HAP-1 (cell line): ENCODE measurements around the gene CACNA2D1.
"Not testable (repeated sequence)": the region's sequence is repeated elsewhere in the genome, so short reads cannot be mapped to it uniquely, and the experiment has no call there.

Source experiments
- DNase-seq, 2 experiments: peaks; one replicate each; pipeline ENCODE4 v3.0.0-alpha.2; 2016 to 2020; ENCODE audit warnings: low spot score in 2 of 2
- H3K27me3 ChIP-seq: fragments of 250-450 bp; sonication (Bioruptor Pico); 2 replicates; pipeline ENCODE4 v1.5.1; 2020; ENCODE audit warnings: low read depth, mild to moderate bottlenecking, moderate library complexity
- H3K36me3 ChIP-seq: fragments of 250-450 bp; sonication (Bioruptor Pico); replicated peaks from 2 replicates; pipeline ENCODE4 v1.5.1; 2020; ENCODE audit warnings: mild to moderate bottlenecking
- H3K4me1 ChIP-seq: fragments of 250-450 bp; sonication (Bioruptor Pico); 2 replicates; pipeline ENCODE4 v1.5.1; 2020; ENCODE audit warnings: mild to moderate bottlenecking
- H3K4me3 ChIP-seq: fragments of 250-450 bp; sonication (Bioruptor Pico); 2 replicates; pipeline ENCODE4 v1.5.1; 2020; ENCODE audit warnings: mild to moderate bottlenecking, moderate library complexity
- H3K9me3 ChIP-seq: fragments of 250-450 bp; sonication (Bioruptor Pico); 2 replicates; pipeline ENCODE4 v1.5.1; 2020; ENCODE audit warnings: mild to moderate bottlenecking, moderate library complexity
- in situ Hi-C: fragments of 300-500 bp; cut with MboI; formaldehyde crosslinking; loops from 3 replicates; pipeline ENCODE4 v1.14.3; 2020; ENCODE audit warnings: low sequenced_read_pairs, inconsistent platforms, mixed read lengths

The CACNA2D1 gene

DNA sequence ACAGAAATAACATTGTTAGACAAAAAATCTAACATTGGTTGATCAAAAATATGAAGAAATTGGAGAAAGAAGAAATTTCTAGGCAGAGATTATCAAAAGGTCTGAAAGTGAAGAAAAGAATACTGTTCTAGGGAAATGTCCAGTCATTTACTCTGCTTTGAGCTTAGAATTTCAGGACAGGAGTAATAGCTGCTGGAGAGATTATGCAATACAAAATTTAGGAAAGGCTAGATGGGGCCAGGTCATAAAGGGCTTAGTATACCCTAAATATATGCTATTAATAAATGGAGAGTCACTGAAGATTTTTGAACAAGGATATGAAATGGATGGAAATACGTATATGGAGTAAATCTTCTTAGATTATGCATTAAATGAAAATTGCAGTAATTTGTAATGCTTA lies 279.2 kb downstream of the CACNA2D1 start:
- H3K4me3 ChIP-seq: no peak overlapping the region
- H3K27me3 ChIP-seq: peaks cover 29% of the 10 kb centered on the region
- H3K36me3 ChIP-seq: no peaks in the 10 kb centered on the region
- H3K9me3 ChIP-seq: no peaks in the 10 kb centered on the region
- DNase-seq: no peak
- in situ Hi-C loops: no loop called here
- H3K4me1 ChIP-seq: peaks cover 9% of the 10 kb centered on the region

DNA sequence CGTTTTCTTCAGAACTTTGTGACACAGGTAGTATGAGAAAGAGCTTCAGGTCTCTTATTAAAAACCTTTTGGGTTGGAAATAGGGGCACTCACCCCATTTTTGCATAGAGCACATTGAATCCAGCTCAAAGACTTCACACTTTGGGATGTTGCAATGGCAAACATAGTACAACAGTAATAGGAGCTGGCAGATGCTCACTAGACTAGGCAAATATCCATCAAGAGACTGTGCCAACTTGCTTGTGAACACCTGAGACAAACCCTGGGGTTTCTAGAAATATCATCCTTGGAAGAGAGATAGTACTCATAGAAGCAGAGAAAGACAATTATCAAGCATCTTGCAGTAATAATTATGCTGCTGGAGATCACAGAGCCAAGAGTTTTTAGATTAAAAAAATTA lies 280.0 kb downstream of the CACNA2D1 start:
- H3K36me3 ChIP-seq: no peaks in the 10 kb centered on the region
- no peak for DNase-seq
- in situ Hi-C loops: no loop called here
- no peaks in the 10 kb centered on the region for H3K9me3 ChIP-seq
- peaks cover 33% of the 10 kb centered on the region for H3K27me3 ChIP-seq
- no peak overlapping the region for H3K4me3 ChIP-seq
- H3K4me1 ChIP-seq: peaks cover 9% of the 10 kb centered on the region

DNA sequence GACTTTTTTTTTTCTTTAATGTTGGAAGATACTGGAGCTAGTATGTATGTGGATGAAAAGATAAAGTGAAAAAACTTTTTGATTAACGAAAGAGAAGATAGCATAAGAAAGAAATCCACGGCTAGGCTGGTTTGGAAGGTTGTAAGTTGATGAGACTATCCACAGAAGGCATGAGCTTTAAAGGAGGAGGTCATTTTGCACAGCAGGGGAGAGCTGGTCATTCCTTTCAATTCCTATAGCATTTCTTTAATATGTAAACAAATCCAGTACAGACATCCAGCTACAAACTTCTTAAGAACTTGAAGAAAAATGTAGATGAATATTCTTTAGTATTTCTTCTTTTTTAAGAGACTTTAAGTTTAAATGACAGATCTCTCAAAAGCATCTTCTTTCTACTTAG lies 281.3 kb downstream of the CACNA2D1 start:
- no peak for DNase-seq
- H3K9me3 ChIP-seq: no peaks in the 10 kb centered on the region
- in situ Hi-C loops: no loop called here
- no peak overlapping the region for H3K4me3 ChIP-seq
- peaks cover 39% of the 10 kb centered on the region for H3K27me3 ChIP-seq
- peaks cover 9% of the 10 kb centered on the region for H3K4me1 ChIP-seq
- no peaks in the 10 kb centered on the region for H3K36me3 ChIP-seq

GRCh38 chr7:82158327-82158726 lies 285.2 kb downstream of the CACNA2D1 start:
- in situ Hi-C loops: no loop called here
- H3K9me3 ChIP-seq: no peaks in the 10 kb centered on the region
- no peak for DNase-seq

DNA sequence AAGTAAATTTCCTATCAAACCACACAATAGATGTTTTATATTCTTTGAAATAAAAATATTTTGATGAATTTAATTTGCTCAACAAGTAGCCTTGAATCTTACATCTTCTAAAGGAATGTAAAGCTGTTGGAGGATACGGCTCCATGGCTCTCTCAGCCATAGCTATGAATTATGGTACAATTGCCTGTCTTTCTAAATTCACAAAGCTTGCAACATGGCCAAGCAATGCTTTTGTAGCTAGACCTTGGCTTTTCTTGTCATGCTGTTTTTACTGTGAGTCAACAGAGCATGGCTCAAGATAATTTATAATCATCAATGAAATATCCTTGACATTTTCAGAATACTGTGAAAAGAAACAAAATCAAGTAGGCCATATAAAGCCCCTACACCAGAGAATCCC lies 286.7 kb downstream of the CACNA2D1 start:
- no peak for DNase-seq
- Histone ChIP-seq H3K4me3 (no peak overlapping the region), H3K9me3 (no peaks in the 10 kb centered on the region), H3K4me1 (0 out of 2 replicates have a peak, but pooled peaks cover 3% of the 10 kb centered on the region), H3K27me3 (peaks cover 50% of the 10 kb centered on the region), H3K36me3 (no peaks in the 10 kb centered on the region)
- in situ Hi-C loops: no loop called here

More at GRCh38 chr7:82158327-82158726, 285.2 kb downstream of the CACNA2D1 start:
- Histone ChIP-seq H3K27me3 (peaks cover 45% of the 10 kb centered on the region), H3K36me3 (no peaks in the 10 kb centered on the region), H3K4me3 (no peak overlapping the region), H3K4me1 (0 out of 2 replicates have a peak, but pooled peaks cover 2% of the 10 kb centered on the region)

- Histone ChIP-seq H3K4me3 (no peak overlapping the region), H3K4me1 (0 out of 2 replicates have a peak, but pooled peaks cover 3% of the 10 kb centered on the region), H3K9me3 (no peaks in the 10 kb centered on the region), H3K36me3 (no peaks in the 10 kb centered on the region), H3K27me3 (peaks cover 50% of the 10 kb centered on the region)
- no peak for DNase-seq
- in situ Hi-C loops: no loop called here
These were observed 287.4 kb downstream of the CACNA2D1 start for GRCh38 chr7:82156168-82156567.

- in situ Hi-C loops: no loop called here
- DNase-seq: no peak
These were observed 288.8 kb downstream of the CACNA2D1 start for GRCh38 chr7:82154728-82155127.

GRCh38 chr7:82153776-82154175 lies 289.8 kb downstream of the CACNA2D1 start:
- Histone ChIP-seq H3K4me3 (no peak overlapping the region), H3K9me3 (no peaks in the 10 kb centered on the region), H3K36me3 (no peaks in the 10 kb centered on the region), H3K27me3 (peaks cover 51% of the 10 kb centered on the region), H3K4me1 (0 out of 2 replicates have a peak, but pooled peaks cover 3% of the 10 kb centered on the region)
- DNase-seq: peak in 1 of 2 experiments; percentile 90
- in situ Hi-C loops: no loop called here

More at GRCh38 chr7:82154728-82155127, 288.8 kb downstream of the CACNA2D1 start:
- Histone ChIP-seq H3K36me3 (no peaks in the 10 kb centered on the region), H3K27me3 (peaks cover 58% of the 10 kb centered on the region), H3K4me3 (no peak overlapping the region), H3K9me3 (no peaks in the 10 kb centered on the region), H3K4me1 (0 out of 2 replicates have a peak, but pooled peaks cover 3% of the 10 kb centered on the region)

DNA sequence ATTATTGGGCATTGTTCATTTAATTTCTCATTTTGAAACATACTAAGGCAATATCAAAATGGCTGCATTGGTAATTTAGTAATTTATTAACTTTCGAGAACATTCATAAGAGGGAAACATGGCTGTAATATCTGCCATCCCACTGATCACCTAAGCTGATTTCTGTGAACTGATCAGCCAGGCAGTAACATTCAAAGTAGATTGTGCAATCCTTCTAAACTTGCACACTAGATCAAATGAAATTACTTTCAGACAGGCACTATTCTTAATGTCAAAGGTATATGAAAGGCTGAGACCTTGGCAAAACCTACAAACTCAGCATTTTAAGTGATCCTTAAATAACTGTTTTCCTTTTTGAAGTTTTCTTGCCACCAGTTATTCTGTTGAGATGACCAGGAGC lies 290.7 kb downstream of the CACNA2D1 start:
- Histone ChIP-seq H3K4me1 (0 out of 2 replicates have a peak, but pooled peaks cover 3% of the 10 kb centered on the region), H3K4me3 (no peak overlapping the region), H3K27me3 (peaks cover 51% of the 10 kb centered on the region), H3K9me3 (no peaks in the 10 kb centered on the region), H3K36me3 (no peaks in the 10 kb centered on the region)
- in situ Hi-C loops: no loop called here
- DNase-seq: no peak

GRCh38 chr7:82146491-82146890 lies 297.1 kb downstream of the CACNA2D1 start:
- Histone ChIP-seq H3K27me3 (peaks cover 13% of the 10 kb centered on the region), H3K4me3 (no peak overlapping the region), H3K9me3 (no peaks in the 10 kb centered on the region), H3K4me1 (no peaks in the 10 kb centered on the region), H3K36me3 (no peaks in the 10 kb centered on the region)
- in situ Hi-C loops: no loop called here
- no peak for DNase-seq

DNA sequence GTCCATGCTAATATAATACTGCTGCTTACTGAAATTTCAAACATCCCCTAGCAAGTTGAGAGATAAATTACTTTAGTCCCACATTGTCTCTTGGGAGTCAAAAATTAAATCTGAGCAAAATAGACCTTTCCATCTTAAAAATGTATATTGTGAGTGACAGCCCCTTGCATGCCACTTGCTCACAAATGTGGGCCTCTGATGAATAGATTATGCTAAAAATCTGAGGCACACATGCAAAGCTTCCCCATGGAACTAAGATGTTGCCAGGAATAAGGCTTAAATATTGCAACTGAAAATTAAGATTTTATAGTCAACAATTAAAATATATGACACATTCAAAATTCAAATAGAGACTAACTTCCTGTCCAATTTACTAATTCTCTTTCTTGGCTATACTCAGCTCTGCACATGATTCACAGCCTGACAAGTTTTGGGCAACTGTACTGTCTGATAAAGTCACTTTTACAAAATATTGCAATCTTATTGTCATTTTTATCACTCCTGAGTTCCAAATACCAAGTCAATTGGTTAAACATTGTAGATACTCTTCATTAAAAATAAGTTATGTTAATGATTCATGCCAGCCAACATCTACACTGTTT lies 301.2 kb downstream of the CACNA2D1 start:
- in situ Hi-C loops: no loop called here

GRCh38 chr7:82141427-82141826 lies 302.1 kb downstream of the CACNA2D1 start:
- DNase-seq: no peak
- Histone ChIP-seq H3K27me3 (no peaks in the 10 kb centered on the region), H3K4me3 (no peak overlapping the region), H3K9me3 (no peaks in the 10 kb centered on the region), H3K36me3 (no peaks in the 10 kb centered on the region), H3K4me1 (no peaks in the 10 kb centered on the region)
- in situ Hi-C loops: no loop called here

More for the DNA sequence above, 301.2 kb downstream of the CACNA2D1 start:
- no peaks in the 10 kb centered on the region for H3K27me3 ChIP-seq
- no peak for DNase-seq
- H3K36me3 ChIP-seq: no peaks in the 10 kb centered on the region
- H3K9me3 ChIP-seq: no peaks in the 10 kb centered on the region
- H3K4me3 ChIP-seq: no peak overlapping the region
- H3K4me1 ChIP-seq: no peaks in the 10 kb centered on the region

DNA sequence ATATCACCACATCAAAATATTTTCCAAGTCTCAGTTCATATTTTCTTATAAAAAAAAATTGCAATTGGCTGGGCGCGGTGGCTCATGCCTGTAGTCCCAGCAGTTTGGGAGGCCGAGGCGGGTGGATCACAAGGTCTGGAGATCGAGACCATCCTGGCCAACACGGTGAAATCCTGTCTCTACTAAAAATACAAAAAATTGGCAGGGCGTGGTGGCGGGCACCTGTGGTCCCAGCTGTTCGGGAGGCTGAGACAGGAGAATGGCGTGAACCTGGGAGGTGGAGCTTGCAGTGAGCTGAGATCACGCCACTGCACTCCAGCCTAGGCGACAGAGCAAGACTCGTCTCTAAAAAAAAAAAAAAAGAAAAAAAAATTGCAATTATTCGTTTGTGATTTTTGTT lies 303.0 kb downstream of the CACNA2D1 start:
- DNase-seq, in situ Hi-C loops, H3K27me3 ChIP-seq, H3K9me3 ChIP-seq, H3K36me3 ChIP-seq, H3K4me1 ChIP-seq, H3K4me3 ChIP-seq: not testable (repeated sequence)

DNA sequence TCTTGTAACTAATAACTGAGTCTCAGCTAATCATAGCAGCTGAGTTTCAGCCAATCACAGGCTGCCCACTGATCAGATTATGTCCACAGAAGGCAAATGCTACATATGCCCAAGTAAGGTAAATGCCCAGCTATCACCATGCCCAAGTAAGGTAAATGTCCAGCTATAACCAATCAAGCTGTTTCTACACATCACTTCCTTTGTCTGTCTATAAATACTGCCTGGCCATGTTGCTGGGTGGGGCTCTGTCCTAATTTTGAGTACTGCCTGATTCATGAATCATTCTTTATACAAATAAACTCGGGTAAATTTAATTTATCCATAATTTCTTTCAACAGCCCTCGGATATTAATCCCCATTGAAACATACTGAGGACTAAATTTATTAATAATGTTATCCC lies 312.4 kb downstream of the CACNA2D1 start:
- Histone ChIP-seq H3K4me1 (no peaks in the 10 kb centered on the region), H3K4me3 (no peak overlapping the region), H3K9me3 (no peaks in the 10 kb centered on the region), H3K27me3 (no peaks in the 10 kb centered on the region), H3K36me3 (no peaks in the 10 kb centered on the region)
- in situ Hi-C loops: no loop called here
- DNase-seq: no peak

DNA sequence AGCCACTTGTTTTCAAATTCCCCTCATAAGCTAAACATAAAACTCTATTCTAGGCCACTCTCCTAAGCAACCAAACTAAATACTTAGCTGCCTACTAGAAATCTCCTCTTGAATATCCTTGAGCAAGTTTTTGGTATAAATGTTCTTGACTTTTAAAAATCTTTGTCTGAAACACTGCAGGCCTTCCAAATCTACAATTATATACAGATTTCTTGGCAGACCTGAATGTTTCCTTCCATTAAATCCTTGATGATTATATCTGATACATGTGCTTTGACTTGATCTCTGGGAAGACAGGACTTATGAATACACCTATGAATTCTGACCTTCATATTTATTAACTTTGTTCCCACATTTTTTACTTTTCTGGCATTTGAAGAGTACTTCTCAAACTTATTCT lies 314.5 kb downstream of the CACNA2D1 start:
- no peak for DNase-seq
- H3K27me3 ChIP-seq: no peaks in the 10 kb centered on the region
- no peaks in the 10 kb centered on the region for H3K9me3 ChIP-seq
- no peaks in the 10 kb centered on the region for H3K4me1 ChIP-seq
- in situ Hi-C loops: no loop called here
- H3K36me3 ChIP-seq: no peaks in the 10 kb centered on the region
- no peak overlapping the region for H3K4me3 ChIP-seq
